ENCODE results near the gene SUSD2. TPM values are rescaled to one million over a fixed set of nuclear protein-coding genes. Genes with fewer than 3 reads are reported as not detected.
A peak's percentile ranks its signal among the peaks of the same experiment; 100 is the strongest.
"Not testable (repeated sequence)": the region's sequence is repeated elsewhere in the genome, so short reads cannot be mapped to it uniquely, and the experiment has no call there.

Gene SUSD2
- total RNA-seq, 1 donor from 2014 or later: 1.4 TPM

DNA sequence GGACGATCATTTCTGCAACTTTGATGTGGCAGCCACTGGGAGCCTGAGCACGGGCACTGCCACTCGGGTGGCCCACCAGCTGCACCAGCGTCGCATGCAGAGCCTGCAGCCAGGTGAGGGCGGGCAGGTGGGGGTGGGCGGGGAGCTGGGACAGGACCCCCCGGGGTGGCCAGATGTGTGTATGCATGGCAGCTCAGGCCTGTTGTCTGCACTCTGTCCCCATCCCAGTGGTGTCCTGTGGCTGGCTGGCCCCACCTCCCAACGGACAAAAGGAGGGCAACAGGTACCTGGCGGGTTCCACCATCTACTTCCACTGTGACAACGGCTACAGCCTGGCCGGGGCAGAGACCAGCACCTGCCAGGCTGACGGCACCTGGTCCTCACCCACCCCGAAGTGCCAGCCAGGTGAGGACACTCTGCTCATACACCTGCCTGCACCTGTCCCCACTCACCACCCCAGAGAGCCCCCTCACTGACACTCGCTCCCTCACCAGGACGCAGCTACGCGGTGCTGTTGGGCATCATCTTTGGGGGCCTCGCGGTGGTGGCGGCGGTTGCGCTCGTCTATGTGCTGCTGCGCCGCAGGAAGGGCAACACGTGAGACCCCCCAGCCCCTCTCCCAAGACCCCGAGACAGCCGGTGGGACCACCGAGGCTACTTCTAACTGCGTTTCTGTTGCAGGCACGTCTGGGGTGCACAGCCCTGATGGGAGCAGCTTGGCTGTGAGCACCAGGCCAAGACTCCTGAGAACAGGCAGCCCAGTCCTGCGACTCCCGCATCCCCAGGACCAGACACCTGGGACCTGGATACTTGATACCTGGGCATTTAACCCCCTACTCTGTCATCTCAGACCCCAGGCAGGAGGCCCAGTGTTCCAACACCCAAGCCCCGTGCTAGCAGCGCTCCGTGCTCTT, 6.7 kb downstream of the SUSD2 start:
- ATAC-seq: no peak
- DNase-seq (ENCODE audit: low spot score): no peak

DNA sequence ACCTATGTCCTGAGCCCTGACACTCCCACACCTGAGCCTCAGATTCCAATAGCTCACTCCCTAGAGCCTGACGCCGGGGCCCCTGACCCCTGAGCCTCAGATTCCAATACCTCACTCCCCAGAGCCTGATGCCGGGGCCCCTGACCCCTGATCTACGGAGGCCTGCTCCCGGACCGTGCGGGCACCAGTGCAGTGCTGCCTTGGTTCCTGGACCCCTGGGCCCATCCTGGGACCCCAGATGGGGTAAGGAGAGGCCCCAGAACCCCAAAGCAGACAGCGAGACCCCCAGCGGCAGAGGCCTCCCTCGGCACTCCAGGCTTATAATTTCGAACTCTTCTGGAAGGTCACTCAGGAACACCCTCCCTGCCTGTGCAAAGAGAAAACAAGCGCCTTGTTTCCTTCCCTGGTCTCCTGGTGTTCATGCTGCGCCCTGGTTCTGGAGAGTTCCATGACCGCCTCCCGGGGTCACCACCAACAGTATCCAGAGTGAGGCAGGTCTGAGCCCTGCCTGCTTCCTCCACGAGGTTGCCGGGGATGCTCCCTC, 7.5 kb downstream of the SUSD2 start:
- ATAC-seq: no peak

GRCh38 chr22:24189249-24190158, 8.2 kb downstream of the SUSD2 start:
- DNase-seq (ENCODE audit: low spot score) (peak; percentile 70), ATAC-seq (peak; percentile 95)

More for the DNA sequence above, 7.5 kb downstream of the SUSD2 start:
- DNase-seq (ENCODE audit: low spot score): no peak

GRCh38 chr22:24190159-24190540, 8.9 kb downstream of the SUSD2 start:
- ATAC-seq (no peak), DNase-seq (ENCODE audit: low spot score) (no peak)

DNA sequence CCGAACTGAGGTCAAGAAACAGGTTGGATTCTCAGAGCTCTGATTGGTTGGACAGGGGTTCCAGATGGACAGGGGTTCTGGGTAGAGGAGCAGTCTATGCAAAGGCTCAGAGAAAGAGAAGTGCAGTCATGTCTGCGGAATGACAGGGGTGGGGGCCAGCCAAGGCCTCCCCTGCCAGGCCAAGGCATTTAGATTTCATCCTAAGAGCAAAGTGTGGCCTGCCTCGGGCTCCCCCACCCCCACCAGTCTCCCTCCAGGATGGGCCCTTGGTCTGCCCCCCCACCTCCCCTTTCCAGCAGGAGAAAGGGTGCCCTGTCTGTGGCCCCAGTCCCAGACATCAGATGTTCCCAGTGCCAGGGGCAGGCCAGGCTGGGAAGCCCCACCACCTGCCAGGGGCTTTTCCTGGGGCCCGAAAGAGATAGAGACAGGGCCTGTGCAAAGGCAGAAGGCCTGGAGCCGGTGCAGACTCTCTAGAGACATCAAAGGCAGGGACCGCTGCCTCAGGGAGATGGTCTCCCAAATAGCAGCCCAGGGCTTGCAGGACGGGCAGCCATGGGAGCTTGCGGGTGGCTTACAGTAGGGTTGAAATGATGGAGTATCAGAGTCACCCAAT, 9.4 kb downstream of the SUSD2 start:
- no peak for ATAC-seq
- no peak for DNase-seq (ENCODE audit: low spot score)

- ATAC-seq (no peak), DNase-seq (ENCODE audit: low spot score) (no peak)
These were observed 10.1 kb downstream of the SUSD2 start for GRCh38 chr22:24191381-24191841.

DNA sequence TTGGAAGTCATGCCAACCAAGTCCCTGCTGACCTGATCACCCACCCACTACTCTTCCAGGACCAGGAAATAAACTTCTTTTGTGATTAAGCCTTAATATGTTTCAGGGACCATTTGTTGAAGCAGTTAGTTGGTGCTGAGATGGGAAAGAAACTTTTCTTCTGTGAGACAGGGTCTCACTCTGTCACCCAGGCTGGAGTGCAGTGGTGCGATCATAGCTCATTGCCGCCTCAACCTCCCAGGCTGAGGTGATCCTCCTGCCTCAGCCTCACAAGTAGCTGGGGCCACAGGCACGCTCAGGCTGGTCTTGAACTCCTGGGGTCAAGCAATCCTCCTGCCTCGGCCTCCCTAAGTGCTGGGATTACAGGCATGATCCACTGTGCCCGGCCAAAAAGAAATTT, 10.6 kb downstream of the SUSD2 start:
- DNase-seq (ENCODE audit: low spot score) (no peak), ATAC-seq (no peak)

DNA sequence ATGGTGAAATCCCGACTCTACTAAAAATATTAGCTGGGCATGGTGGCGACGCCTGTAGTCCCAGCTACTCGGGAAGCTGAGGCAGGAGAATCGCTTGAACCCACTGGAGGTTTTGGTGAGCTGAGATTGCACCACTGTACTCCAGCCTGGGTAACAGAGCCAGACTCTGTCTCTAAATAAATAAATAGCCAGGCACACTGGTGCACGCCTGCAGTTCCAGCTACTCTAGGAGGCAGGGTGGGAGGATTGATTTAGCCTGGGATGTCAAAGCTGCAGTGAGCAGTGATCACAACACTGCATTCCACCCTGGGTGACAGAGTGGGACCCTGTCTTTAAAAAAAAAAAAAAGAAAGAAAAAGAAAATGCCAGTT, 17.4 kb downstream of the SUSD2 start:
- peak; percentile 91 for ATAC-seq
- DNase-seq (ENCODE audit: low spot score): no peak

DNA sequence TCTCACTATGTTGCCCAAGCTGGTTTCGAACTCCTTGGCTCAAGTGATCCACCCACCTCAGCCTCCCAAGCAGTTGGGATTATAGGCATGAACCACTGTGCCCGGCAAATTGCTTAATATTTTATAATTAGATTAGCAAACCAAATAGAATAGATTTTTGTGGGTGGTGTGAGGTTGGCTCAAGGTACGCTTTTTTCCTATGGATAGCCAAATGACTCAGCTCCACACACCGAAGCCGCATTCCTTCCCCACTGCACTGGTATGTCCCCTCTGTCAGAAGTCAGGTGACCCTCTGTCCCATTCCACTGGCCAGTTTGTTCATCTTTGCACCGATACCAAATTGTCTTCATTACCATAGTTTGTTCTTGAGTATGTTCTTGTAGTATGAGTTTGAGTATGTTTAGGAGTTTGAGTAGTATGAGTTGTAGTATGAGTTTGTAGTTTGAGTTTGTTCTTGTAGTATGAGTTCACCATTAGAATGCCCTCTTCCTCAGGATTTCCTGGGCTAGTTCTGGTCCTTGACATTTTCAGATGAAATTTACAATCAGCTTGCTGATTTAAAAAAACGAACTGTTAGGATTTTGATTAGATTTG, 19.4 kb downstream of the SUSD2 start:
- ATAC-seq: no peak
- no peak for DNase-seq (ENCODE audit: low spot score)

DNA sequence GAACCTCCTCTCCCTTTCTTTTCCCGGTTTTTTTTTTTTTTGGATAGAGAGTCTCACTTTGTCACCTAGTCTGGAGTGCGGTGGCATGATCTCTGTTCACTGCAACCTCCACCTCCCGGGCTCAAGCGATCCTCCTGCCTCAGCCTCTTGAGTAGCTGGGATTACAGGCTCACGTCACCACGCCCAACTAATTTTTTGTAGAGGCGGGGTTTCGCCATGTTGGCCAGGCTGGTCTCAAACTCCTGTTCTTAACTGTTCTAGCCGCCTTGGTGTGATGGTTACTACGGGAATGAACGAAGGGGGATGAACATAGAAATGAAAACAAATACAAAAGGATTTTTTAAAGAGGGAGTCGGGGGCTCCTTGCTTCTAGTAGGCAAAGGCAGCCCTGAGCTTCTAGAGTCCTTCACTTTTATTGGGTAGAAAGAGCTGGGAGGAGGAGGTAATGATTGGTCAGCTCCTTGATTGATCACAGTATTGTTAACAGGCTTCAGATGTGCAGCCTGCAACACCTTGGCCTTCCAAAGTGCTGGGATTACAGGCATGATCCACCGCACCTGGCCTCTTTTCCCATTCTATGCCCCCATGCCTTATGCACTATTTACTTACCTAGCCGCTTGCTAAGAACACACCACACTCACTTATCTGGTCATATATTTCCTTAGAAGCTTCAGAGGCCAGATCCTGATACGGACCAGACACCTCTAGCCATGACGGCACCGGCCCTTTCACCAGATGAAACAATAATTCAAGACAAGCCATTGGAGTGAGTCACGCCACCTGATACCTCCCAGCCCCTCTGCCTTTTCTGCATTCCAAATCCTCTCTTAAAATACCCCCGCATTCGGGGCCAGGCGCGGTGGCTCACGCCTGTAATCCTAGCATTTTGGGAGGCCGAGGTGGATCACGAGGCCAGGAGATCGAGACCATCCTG, 20.7 kb downstream of the SUSD2 start:
- ATAC-seq (no peak), DNase-seq (ENCODE audit: low spot score) (no peak)

DNA sequence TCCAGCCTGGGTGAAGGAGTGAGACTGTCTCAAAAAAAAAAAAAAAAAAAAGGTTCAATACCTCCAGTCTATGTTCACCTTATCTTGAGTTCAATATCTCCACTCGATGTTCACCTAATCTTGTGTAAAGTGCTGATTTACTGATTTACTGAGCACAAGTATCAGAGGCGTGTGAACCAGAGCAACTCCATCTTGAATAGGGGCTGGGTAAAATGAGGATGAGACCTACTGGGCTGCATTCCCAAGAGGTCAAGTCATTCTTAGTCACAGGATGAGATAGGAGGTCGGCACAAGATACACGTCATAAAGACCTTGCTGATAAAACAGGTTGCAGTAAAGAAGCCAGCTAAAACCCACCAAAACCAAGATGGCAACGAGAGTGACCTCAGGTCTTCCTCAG, 22.6 kb downstream of the SUSD2 start:
- not testable (repeated sequence) for ATAC-seq; DNase-seq (ENCODE audit: low spot score)

GRCh38 chr22:24205438-24206195, 24.3 kb downstream of the SUSD2 start:
- ATAC-seq (no peak), DNase-seq (ENCODE audit: low spot score) (no peak)

DNA sequence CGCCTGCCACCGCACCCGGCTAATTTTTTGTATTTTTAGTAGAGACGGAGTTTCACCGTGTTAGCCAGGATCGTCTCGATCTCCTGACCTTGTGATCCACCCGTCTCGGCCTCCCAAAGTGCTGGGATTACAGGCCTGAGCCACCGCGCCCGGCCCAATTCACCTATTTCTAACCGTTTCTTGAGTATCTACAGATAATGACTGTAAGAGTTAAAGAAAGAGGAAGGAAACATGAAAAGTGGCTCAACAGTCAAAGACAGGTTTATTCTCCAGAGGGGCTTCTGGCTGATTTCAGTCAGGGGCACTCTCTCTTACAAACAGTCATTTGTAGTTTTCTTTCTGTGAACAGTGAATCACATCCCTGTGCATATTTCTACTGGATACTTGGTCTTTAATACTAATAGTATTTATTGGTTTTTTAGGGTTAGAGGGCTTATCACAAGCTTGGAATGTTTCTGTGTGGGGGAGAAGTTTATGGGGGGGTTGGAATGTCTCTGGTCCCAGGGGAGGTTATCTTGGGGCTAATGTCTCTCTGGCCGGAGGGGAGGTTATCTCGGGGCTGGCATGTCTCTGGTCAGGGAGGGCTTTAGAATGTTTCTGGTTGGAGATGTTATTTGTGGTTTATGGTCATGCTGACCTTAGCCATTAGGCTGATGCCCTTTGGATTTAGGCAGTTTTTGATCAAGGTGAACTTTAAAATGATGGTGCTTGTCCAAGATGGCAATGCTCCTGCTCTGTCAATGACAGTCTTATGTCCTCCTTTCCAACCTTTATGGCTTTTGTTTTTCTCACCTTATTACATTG, 25.4 kb downstream of the SUSD2 start:
- not testable (repeated sequence) for ATAC-seq

GRCh38 chr22:24207264-24208011, 26.2 kb downstream of the SUSD2 start:
- ATAC-seq: peak; percentile 47
- no peak for DNase-seq (ENCODE audit: low spot score)

More for the DNA sequence above, 25.4 kb downstream of the SUSD2 start:
- DNase-seq (ENCODE audit: low spot score): not testable (repeated sequence)

GRCh38 chr22:24208012-24208749, 26.9 kb downstream of the SUSD2 start:
- peak; percentile 92 for ATAC-seq
- no peak for DNase-seq (ENCODE audit: low spot score)

- no peak for ATAC-seq
These were observed 27.7 kb downstream of the SUSD2 start for GRCh38 chr22:24209016-24209415.

More at GRCh38 chr22:24209016-24209415, 27.7 kb downstream of the SUSD2 start:
- DNase-seq (ENCODE audit: low spot score): no peak

All from left lobe of liver (tissue), 2 donors.